ENCODE results near the gene GXYLT2.

GXYLT2 gene

DNA sequence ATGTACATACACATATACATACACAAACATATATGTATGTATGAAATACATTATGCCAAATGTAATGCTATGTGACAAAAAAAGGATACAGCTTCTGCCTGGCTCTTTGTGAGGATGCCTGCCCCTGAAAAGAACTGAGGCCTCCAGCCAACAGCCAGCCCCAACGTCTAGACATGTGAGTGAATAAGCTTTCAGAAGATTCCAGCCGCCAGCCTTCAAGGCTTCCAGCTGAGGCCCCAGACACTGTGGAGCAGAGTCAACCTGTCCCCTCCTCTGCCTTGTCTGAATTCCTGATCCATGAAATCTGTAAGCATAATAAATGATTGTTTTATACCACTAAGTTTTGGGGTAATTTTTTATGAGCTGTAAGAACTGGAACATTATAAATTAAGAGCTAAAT lies 24.7 kb downstream of the GXYLT2 start:
- Histone ChIP-seq H3K79me2 (ENCODE audit: low read length) (no peaks in the 10 kb centered on the region), H3K9ac (ENCODE audit: low read length) (no peak overlapping the region), H3K4me1 (ENCODE audit: low read length) (no peaks in the 10 kb centered on the region), H3K27me3 (ENCODE audit: low read depth, low read length) (peaks cover 24% of the 10 kb centered on the region), H3K4me2 (ENCODE audit: low read length) (no peak overlapping the region), H3K27ac (ENCODE audit: low read length) (no peak overlapping the region), H3K4me3 (ENCODE audit: low read length) (no peak overlapping the region), H2AFZ (ENCODE audit: low read depth, low read length) (no peak overlapping the region), H3K9me3 (ENCODE audit: insufficient read depth, low read length) (no peaks in the 10 kb centered on the region), H3K36me3 (replicated peaks; ENCODE audit: low read depth, low read length) (no peaks in the 10 kb centered on the region), H4K20me1 (ENCODE audit: insufficient read depth, low read length) (no peaks in the 10 kb centered on the region)
- TF ChIP-seq, protein P1, sequence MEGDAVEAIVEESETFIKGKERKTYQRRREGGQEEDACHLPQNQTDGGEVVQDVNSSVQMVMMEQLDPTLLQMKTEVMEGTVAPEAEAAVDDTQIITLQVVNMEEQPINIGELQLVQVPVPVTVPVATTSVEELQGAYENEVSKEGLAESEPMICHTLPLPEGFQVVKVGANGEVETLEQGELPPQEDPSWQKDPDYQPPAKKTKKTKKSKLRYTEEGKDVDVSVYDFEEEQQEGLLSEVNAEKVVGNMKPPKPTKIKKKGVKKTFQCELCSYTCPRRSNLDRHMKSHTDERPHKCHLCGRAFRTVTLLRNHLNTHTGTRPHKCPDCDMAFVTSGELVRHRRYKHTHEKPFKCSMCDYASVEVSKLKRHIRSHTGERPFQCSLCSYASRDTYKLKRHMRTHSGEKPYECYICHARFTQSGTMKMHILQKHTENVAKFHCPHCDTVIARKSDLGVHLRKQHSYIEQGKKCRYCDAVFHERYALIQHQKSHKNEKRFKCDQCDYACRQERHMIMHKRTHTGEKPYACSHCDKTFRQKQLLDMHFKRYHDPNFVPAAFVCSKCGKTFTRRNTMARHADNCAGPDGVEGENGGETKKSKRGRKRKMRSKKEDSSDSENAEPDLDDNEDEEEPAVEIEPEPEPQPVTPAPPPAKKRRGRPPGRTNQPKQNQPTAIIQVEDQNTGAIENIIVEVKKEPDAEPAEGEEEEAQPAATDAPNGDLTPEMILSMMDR (IDR thresholded peaks at IDR 0.05; ENCODE audit: low read depth, low read length) = no peak
- no peak for TF ChIP-seq EZH2phosphoT487 (IDR thresholded peaks at IDR 0.05; ENCODE audit: low read depth)

DNA sequence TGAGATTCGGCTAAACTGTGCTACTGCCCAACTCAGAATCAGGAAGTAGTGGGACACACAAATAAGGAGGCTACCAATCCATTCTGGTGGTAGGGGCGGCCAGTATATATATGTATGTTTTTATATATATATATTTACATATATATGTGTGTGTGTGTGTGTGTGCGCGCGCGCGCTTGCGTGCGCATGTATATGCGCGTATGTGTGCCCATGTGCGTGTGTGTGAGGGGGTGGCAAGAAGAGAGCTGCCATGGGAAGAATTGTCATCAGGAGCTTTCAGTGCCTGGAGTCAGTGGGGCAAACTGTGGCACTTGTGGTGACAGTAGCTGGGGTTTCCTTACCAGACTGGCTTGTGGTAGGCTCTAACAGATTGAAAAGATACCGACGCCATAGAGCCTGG lies 26.5 kb downstream of the GXYLT2 start:
- Histone ChIP-seq H3K4me2 (ENCODE audit: low read length) (no peak overlapping the region), H3K4me1 (ENCODE audit: low read length) (no peaks in the 10 kb centered on the region), H2AFZ (ENCODE audit: low read depth, low read length) (no peak overlapping the region), H3K4me3 (ENCODE audit: low read length) (no peak overlapping the region), H3K36me3 (replicated peaks; ENCODE audit: low read depth, low read length) (no peaks in the 10 kb centered on the region), H3K27ac (ENCODE audit: low read length) (no peak overlapping the region), H3K9me3 (ENCODE audit: insufficient read depth, low read length) (no peaks in the 10 kb centered on the region), H3K9ac (ENCODE audit: low read length) (no peak overlapping the region), H3K79me2 (ENCODE audit: low read length) (no peaks in the 10 kb centered on the region), H3K27me3 (ENCODE audit: low read depth, low read length) (peaks cover 21% of the 10 kb centered on the region), H4K20me1 (ENCODE audit: insufficient read depth, low read length) (no peaks in the 10 kb centered on the region)
- TF ChIP-seq, protein P1 (IDR thresholded peaks at IDR 0.05; ENCODE audit: low read depth, low read length) = no peak
- no peak for TF ChIP-seq EZH2phosphoT487 (IDR thresholded peaks at IDR 0.05; ENCODE audit: low read depth)

DNA sequence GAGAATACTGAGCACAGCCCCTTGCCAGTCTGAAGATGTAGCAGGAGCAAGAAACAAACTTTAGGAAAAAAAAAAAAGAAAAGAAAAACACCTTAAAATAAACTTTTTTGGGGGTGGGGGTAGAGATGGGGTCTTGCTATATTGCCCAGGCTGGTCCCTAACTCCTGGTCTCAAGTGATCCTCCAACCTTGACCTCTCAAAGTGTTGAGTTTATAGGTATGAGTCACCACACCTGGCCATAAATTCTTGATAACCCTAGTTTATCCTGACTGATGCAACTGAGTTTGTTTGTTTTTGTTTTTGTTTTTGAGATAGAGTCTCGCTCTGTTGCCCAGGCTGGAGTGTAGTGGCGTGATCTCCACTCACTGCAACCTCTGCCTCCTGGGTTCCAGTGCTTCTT lies 28.4 kb downstream of the GXYLT2 start:
- no peaks in the 10 kb centered on the region for H3K4me1 ChIP-seq (ENCODE audit: low read length)
- H3K27me3 ChIP-seq (ENCODE audit: low read depth, low read length) = peaks cover 9% of the 10 kb centered on the region; the same call in 1 of the 2 replicates
- TF ChIP-seq, protein P1 (IDR thresholded peaks at IDR 0.05; ENCODE audit: low read depth, low read length) = no peak
- no peak for TF ChIP-seq EZH2phosphoT487 (IDR thresholded peaks at IDR 0.05; ENCODE audit: low read depth)
- H3K36me3 ChIP-seq (replicated peaks; ENCODE audit: low read depth, low read length) = no peaks in the 10 kb centered on the region
- H4K20me1 ChIP-seq (ENCODE audit: insufficient read depth, low read length) = no peaks in the 10 kb centered on the region
- no peak overlapping the region for H3K9ac ChIP-seq (ENCODE audit: low read length)
- H3K4me2 ChIP-seq (ENCODE audit: low read length) = 0 out of 2 replicates have a peak overlapping the region, but pooled peaks have one; percentile 4
- H3K4me3 ChIP-seq (ENCODE audit: low read length) = no peak overlapping the region
- no peaks in the 10 kb centered on the region for H3K79me2 ChIP-seq (ENCODE audit: low read length)
- H3K9me3 ChIP-seq (ENCODE audit: insufficient read depth, low read length) = no peaks in the 10 kb centered on the region
- H2AFZ ChIP-seq (ENCODE audit: low read depth, low read length) = peak overlapping the region; percentile 53; the same call in 1 of the 2 replicates
- H3K27ac ChIP-seq (ENCODE audit: low read length) = no peak overlapping the region

DNA sequence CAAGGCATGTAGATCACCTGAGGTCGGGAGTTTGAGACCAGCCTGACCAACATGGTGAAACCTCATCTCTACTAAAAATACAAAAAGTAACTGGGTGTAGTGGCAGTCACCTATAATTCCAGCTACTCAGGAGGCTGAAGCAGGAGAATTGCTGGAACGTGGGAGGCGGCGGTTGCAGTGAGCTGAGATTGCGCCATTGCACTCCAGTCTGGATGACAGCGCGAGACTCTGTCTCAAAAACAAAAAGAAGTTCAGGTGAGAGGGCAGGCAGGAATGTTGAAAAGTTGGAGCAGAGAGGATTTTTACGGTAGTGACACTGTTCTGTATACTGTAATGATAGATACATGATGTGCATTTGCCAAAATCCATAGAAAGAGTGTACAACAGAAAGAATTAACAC lies 31.7 kb downstream of the GXYLT2 start:
- Histone ChIP-seq H3K9ac (ENCODE audit: low read length) (no peak overlapping the region), H3K27me3 (ENCODE audit: low read depth, low read length) (peaks cover 9% of the 10 kb centered on the region; the same call in 1 of the 2 replicates), H3K27ac (ENCODE audit: low read length) (no peak overlapping the region), H3K36me3 (replicated peaks; ENCODE audit: low read depth, low read length) (no peaks in the 10 kb centered on the region), H3K79me2 (ENCODE audit: low read length) (no peaks in the 10 kb centered on the region), H4K20me1 (ENCODE audit: insufficient read depth, low read length) (no peaks in the 10 kb centered on the region), H3K4me2 (ENCODE audit: low read length) (no peak overlapping the region), H3K9me3 (ENCODE audit: insufficient read depth, low read length) (no peaks in the 10 kb centered on the region), H2AFZ (ENCODE audit: low read depth, low read length) (no peak overlapping the region), H3K4me1 (ENCODE audit: low read length) (no peaks in the 10 kb centered on the region), H3K4me3 (ENCODE audit: low read length) (no peak overlapping the region)
- TF ChIP-seq, protein P1 (IDR thresholded peaks at IDR 0.05; ENCODE audit: low read depth, low read length) = no peak
- TF ChIP-seq EZH2phosphoT487 (IDR thresholded peaks at IDR 0.05; ENCODE audit: low read depth) = no peak

All from OCI-LY3 (cell line).